Heart left ventricle (tissue), 16 donors: ENCODE data around the gene MARK3. TPM values are rescaled to one million over a fixed set of nuclear protein-coding genes. Genes with fewer than 3 reads are reported as not detected.
"Not testable (repeated sequence)": the region's sequence is repeated elsewhere in the genome, so short reads cannot be mapped to it uniquely, and the experiment has no call there.

ENCODE experiments used
- ATAC-seq, 4 donors: fragments of 200-7000 bp; cut with Tn5 transposase; one replicate each; pipeline ENCODE4 v1.9.1; 2020 to 2022; ENCODE audit warnings: moderate library complexity in 4 of 4, mild to moderate bottlenecking in 3 of 4, moderate number of reproducible peaks in 1 of 4
- DNase-seq, 5 donors: peaks; one replicate each; pipeline ENCODE4 v3.0.0-alpha.2; 2020
- H3K27ac ChIP-seq, 12 donors: fragments of 200-600 bp; sonication (generic) in 4 of 12; one replicate each; pipeline versions ENCODE4 v1.5.0 to v1.8.0; 2016 to 2022; ENCODE audit warnings: mild to moderate bottlenecking in 2 of 12
- H3K27me3 ChIP-seq, 9 donors: fragments of 200-600 bp; sonication (generic) in 2 of 9; one replicate each; pipeline versions ENCODE4 v1.5.1 to v1.8.0; 2016 to 2022; ENCODE audit warnings: mild to moderate bottlenecking in 3 of 9
- H3K36me3 ChIP-seq, 9 donors: fragments of 200-600 bp; sonication (generic) in 2 of 9; one replicate each; pipeline versions ENCODE4 v1.5.0 to v1.8.0; 2018 to 2022; ENCODE audit warnings: mild to moderate bottlenecking in 2 of 9
- H3K4me1 ChIP-seq, 12 donors: fragments of 200-600 bp; sonication (generic) in 4 of 12; one replicate each; pipeline versions ENCODE4 v1.5.0 to v1.8.0; 2016 to 2022; ENCODE audit warnings: mild to moderate bottlenecking in 3 of 12
- H3K4me3 ChIP-seq, 12 donors: fragments of 200-600 bp; sonication (generic) in 4 of 12; one replicate each; pipeline versions ENCODE4 v1.5.0 to v1.8.0; 2017 to 2022; ENCODE audit warnings: mild to moderate bottlenecking in 9 of 12, moderate library complexity in 4 of 12
- H3K9me3 ChIP-seq, 12 donors: fragments of 200-600 bp; sonication (generic) in 4 of 12; one replicate each; pipeline versions ENCODE4 v1.5.0 to v1.8.0; 2016 to 2022; ENCODE audit warnings: mild to moderate bottlenecking in 1 of 12
- CTCF ChIP-seq, 12 donors: fragments of 200-600 bp; sonication (generic) in 4 of 12; IDR thresholded peaks; one replicate each; pipeline versions ENCODE4 v1.5.0 to v1.8.0; 2018 to 2022; ENCODE audit warnings: antibody characterized with exemption in 12 of 12, mild to moderate bottlenecking in 5 of 12
- POLR2A ChIP-seq, 2 donors: fragments of 450-650 bp; IDR thresholded peaks; one replicate each; pipeline ENCODE4 v1.6.1; 2017; ENCODE audit warnings: antibody characterized with exemption in 2 of 2, mild to moderate bottlenecking in 2 of 2, moderate library complexity in 2 of 2
- WGBS, 4 donors: extraction: QIAGEN DNeasy Blood & Tissue Kit in 2 of 4; methylation state at CpG; one replicate each; pipeline versions ENCODE4 v1.1.5 to v1.1.7; 2013 to 2018; 5-methylcytosine and 5-hydroxymethylcytosine counted together
- intact Hi-C, 10 donors: fragments of 100-400 bp; cut with DNase I; formaldehyde crosslinking; loops; one replicate each; pipeline versions ENCODE4 v1.11.1 to v1.14.2; 2022
- polyA plus RNA-seq, 2 donors: library from polyadenylated mRNA; stranded (reverse); fragments of 200-250 nt; gene quantifications; one replicate each; pipeline ENCODE4 v1.2.3, GENCODE V29; 2013
- total RNA-seq, 9 donors: library from RNA; depleted of rRNA in 2 of 9; stranded (reverse); fragments of >200 nt in 2 of 9; fragmentation: NEBNext Ultra II Directional in 3 of 9; extraction: Animal tissue kit (Norgen Biotek cat#: 25700) in 3 of 9; gene quantifications; one replicate each; pipeline versions ENCODE4 v1.1.0 to v1.2.4, GENCODE V29; 2016 to 2023
- donor health status: ischemic (EF 13 %, LVEDD 7.1; RV severe dilation, severe dysfunction).
- donor health status: healthy with polysubstance abuse.
- donor health status: DM: no; HTN: yes; CAD: no.
- donor health status: DM: no; HTN: no; CAD: no.
- donor health status: ischemic (EF 25% LVEDD 6.9; RV normal size, moderate dysfunction).
- donor health status: ischemic (EF 25% LVEDD 5.7; RV mildly dilated, moderate dysfunction).
- donor health status: healthy.
- donor health status: DM: yes; HTN: yes; CAD: no.
- donor health status: ischemic (EF 35%, LVEDD 5.7; RV mildly dilated, moderate dysfunction).
- donor health status: nonischemic (EF 11% LVEDD 7.7; RV severe dilation, severe dysfunction).
- donor health status: DM: yes; HTN: yes; CAD: no.
- donor health status: PGD.
- donor health status: ischemic (EF 29% LVEDD 5.4; RV normal size, mild dysfunction).
- donor health status: nonischemic (EF 23%, LVEDD 6.1; RV moderate dilation, normal function).

MARK3 gene
- total and polyA plus RNA-seq, 11 donors: 54.0 to 156 (median 111) TPM

- Histone ChIP-seq H3K4me3 (no peak overlapping the region), H3K27me3 (no peaks in the 10 kb centered on the region), H3K27ac (no peak overlapping the region), H3K9me3 (no peaks in the 10 kb centered on the region), H3K36me3 (no peaks in the 10 kb centered on the region), H3K4me1 (peaks cover 0 to 12% (median 0%) of the 10 kb centered on the region in 12 donors)
- ATAC-seq (no peak), DNase-seq (no peak)
- no peak for TF ChIP-seq POLR2A (IDR thresholded peaks at IDR 0.05)
- TF ChIP-seq CTCF (IDR thresholded peaks at IDR 0.05): no peak
- WGBS, 4 donors: 85 to 91% (median 87%) methylated on average over 7 of the region's 7 CpGs
- intact Hi-C loops: no loop called here
Observed at GRCh38 chr14:103354141-103354540, 31.1 kb upstream of the MARK3 start.

- Histone ChIP-seq H3K36me3 (no peaks in the 10 kb centered on the region), H3K9me3 (no peaks in the 10 kb centered on the region), H3K4me1 (peaks cover 0 to 12% (median 0%) of the 10 kb centered on the region in 12 donors), H3K4me3 (no peak overlapping the region), H3K27me3 (no peaks in the 10 kb centered on the region), H3K27ac (no peak overlapping the region)
- DNase-seq: no peak
- ATAC-seq: peak in 1 of 4 donors; percentile 52
- intact Hi-C loops: no loop called here
- TF ChIP-seq CTCF (IDR thresholded peaks at IDR 0.05): no peak
- no peak for TF ChIP-seq POLR2A (IDR thresholded peaks at IDR 0.05)
- 59 to 68% (median 66%) methylated on average over 9 of the region's 9 CpGs for WGBS, 4 donors
Observed at GRCh38 chr14:103356024-103356682, 29.1 kb upstream of the MARK3 start.

GRCh38 chr14:103357552-103357951 lies 27.7 kb upstream of the MARK3 start:
- peaks cover 0 to 16% (median 0%) of the 10 kb centered on the region in 12 donors for H3K4me1 ChIP-seq
- H3K27me3 ChIP-seq, ATAC-seq, H3K9me3 ChIP-seq, intact Hi-C loops, H3K4me3 ChIP-seq, H3K27ac ChIP-seq, H3K36me3 ChIP-seq, DNase-seq: not testable (repeated sequence)
- WGBS, 4 donors: 89 to 93% (median 91%) methylated on average over 10 of the region's 10 CpGs

- DNase-seq: no peak
- Histone ChIP-seq H3K4me1 (peaks cover 0 to 15% (median 0%) of the 10 kb centered on the region in 12 donors), H3K4me3 (no peak overlapping the region), H3K9me3 (peaks cover 0 to 16% (median 8%) of the 10 kb centered on the region in 12 donors), H3K27me3 (no peaks in the 10 kb centered on the region), H3K36me3 (no peaks in the 10 kb centered on the region), H3K27ac (no peak overlapping the region)
- no peak for TF ChIP-seq POLR2A (IDR thresholded peaks at IDR 0.05)
- TF ChIP-seq CTCF (IDR thresholded peaks at IDR 0.05): no peak
- WGBS, 4 donors: 76 to 80% (median 77%) methylated on average over 7 of the region's 7 CpGs
- ATAC-seq: no peak
- intact Hi-C loops: no loop called here
Observed at GRCh38 chr14:103360548-103360947, 24.7 kb upstream of the MARK3 start.

GRCh38 chr14:103361867-103362266 lies 23.3 kb upstream of the MARK3 start:
- ATAC-seq: peak in 1 of 4 donors; percentile 66

More at GRCh38 chr14:103361867-103362266, 23.3 kb upstream of the MARK3 start:
- no peak overlapping the region for H3K4me3 ChIP-seq
- intact Hi-C loops: no loop called here
- DNase-seq: no peak
- H3K4me1 ChIP-seq: peaks cover 0 to 4% (median 0%) of the 10 kb centered on the region in 12 donors
- H3K9me3 ChIP-seq: peaks cover 0 to 16% (median 8%) of the 10 kb centered on the region in 12 donors
- peak overlapping the region in 1 of 12 donors; percentile 18 for H3K27ac ChIP-seq
- H3K36me3 ChIP-seq: no peaks in the 10 kb centered on the region
- WGBS, 4 donors: 74 to 81% (median 80%) methylated on average over 5 of the region's 5 CpGs
- H3K27me3 ChIP-seq: no peaks in the 10 kb centered on the region
- TF ChIP-seq POLR2A (IDR thresholded peaks at IDR 0.05): no peak
- TF ChIP-seq CTCF (IDR thresholded peaks at IDR 0.05): no peak
